ENCODE measurements around the gene SLC17A1. TPM values are rescaled to one million over a fixed set of nuclear protein-coding genes. Genes with fewer than 3 reads are reported as not detected.
A peak's percentile ranks its signal among the peaks of the same experiment; 100 is the strongest.

SLC17A1 gene
- total RNA-seq, 1 donor from 2014 or later: not detected

GRCh38 chr6:25787428-25787827, 44.4 kb downstream of the SLC17A1 start:
- H3K4me3 ChIP-seq (ENCODE audit: low read depth, low read length): no peak overlapping the region
- DNase-seq (ENCODE audit: low read depth): no peak
- TF ChIP-seq, protein P1, sequence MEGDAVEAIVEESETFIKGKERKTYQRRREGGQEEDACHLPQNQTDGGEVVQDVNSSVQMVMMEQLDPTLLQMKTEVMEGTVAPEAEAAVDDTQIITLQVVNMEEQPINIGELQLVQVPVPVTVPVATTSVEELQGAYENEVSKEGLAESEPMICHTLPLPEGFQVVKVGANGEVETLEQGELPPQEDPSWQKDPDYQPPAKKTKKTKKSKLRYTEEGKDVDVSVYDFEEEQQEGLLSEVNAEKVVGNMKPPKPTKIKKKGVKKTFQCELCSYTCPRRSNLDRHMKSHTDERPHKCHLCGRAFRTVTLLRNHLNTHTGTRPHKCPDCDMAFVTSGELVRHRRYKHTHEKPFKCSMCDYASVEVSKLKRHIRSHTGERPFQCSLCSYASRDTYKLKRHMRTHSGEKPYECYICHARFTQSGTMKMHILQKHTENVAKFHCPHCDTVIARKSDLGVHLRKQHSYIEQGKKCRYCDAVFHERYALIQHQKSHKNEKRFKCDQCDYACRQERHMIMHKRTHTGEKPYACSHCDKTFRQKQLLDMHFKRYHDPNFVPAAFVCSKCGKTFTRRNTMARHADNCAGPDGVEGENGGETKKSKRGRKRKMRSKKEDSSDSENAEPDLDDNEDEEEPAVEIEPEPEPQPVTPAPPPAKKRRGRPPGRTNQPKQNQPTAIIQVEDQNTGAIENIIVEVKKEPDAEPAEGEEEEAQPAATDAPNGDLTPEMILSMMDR (conservative IDR thresholded peaks at IDR 0.05; ENCODE audit: low read depth, low read length): no peak

DNA sequence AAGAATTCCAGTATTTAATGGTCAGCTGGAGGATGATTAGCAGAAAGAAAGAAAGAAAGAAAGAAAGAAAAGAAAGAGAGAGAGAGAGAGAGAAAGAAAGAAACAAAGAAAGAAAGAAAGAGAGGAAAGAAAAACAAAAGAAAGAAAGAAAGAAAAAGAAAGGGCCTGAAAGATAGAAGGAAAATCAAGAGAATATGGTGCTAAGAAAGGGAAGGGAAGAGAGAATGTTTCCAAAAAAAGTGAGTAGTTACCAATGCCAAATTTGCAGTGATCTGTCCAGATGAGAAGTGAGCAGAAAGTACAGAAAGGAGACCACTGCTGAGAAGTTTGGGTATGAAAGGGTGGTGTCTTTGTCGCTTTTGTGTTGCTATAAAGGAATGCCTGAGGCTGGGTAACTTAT, 50.7 kb downstream of the SLC17A1 start:
- DNase-seq (ENCODE audit: low read depth): no peak
- TF ChIP-seq, protein P1 (conservative IDR thresholded peaks at IDR 0.05; ENCODE audit: low read depth, low read length): no peak
- no peak overlapping the region for H3K4me3 ChIP-seq (ENCODE audit: low read depth, low read length)

- TF ChIP-seq, protein P1 (conservative IDR thresholded peaks at IDR 0.05; ENCODE audit: low read depth, low read length): no peak
- DNase-seq (ENCODE audit: low read depth): no peak
- H3K4me3 ChIP-seq (ENCODE audit: low read depth, low read length): no peak overlapping the region
Measured at GRCh38 chr6:25777856-25778649, 53.8 kb downstream of the SLC17A1 start.

DNA sequence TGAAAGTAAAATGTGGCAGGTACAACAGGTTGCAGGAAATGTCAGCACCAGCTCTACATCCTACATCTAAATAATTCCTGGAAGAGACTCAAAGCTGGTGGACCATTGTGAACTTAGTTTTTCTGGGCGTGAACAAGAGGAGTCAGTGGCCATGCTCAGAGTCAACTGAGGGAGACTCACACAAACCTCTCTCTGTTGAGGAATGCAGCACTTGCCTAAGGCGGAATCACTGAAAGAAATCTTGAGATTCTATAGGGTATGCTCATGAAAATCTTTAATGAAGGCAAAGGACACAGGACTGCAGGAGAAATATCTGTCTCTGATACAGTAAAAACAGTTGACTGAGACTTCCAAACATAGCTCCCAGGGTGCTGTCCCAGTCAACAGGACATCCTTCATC, 54.8 kb downstream of the SLC17A1 start:
- TF ChIP-seq, protein P1 (conservative IDR thresholded peaks at IDR 0.05; ENCODE audit: low read depth, low read length): no peak
- no peak for DNase-seq (ENCODE audit: low read depth)
- H3K4me3 ChIP-seq (ENCODE audit: low read depth, low read length): no peak overlapping the region

GRCh38 chr6:25774120-25774715, 57.6 kb downstream of the SLC17A1 start:
- DNase-seq (ENCODE audit: low read depth): no peak
- TF ChIP-seq, protein P1 (conservative IDR thresholded peaks at IDR 0.05; ENCODE audit: low read depth, low read length): no peak
- no peak overlapping the region for H3K4me3 ChIP-seq (ENCODE audit: low read depth, low read length)

DNA sequence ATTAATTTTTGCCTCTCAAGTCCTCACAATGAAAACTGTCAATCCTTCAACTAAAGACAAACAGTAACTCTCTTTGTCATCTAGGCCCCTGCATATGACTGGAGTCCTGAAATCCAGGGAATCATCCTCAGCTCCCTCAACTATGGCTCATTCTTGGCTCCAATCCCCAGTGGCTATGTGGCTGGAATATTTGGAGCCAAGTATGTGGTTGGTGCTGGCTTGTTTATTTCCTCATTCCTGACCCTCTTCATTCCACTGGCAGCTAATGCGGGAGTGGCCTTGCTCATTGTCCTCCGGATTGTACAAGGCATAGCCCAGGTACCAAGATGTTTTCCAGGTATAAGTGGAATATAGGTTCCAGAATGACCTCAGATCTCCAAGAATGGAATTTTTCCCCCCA, 61.9 kb downstream of the SLC17A1 start:
- H3K4me3 ChIP-seq (ENCODE audit: low read depth, low read length): no peak overlapping the region
- peak; percentile 19 for DNase-seq (ENCODE audit: low read depth)
- TF ChIP-seq, protein P1 (conservative IDR thresholded peaks at IDR 0.05; ENCODE audit: low read depth, low read length): no peak
